ENCODE measurements around the gene PTX3.

The PTX3 gene

DNA sequence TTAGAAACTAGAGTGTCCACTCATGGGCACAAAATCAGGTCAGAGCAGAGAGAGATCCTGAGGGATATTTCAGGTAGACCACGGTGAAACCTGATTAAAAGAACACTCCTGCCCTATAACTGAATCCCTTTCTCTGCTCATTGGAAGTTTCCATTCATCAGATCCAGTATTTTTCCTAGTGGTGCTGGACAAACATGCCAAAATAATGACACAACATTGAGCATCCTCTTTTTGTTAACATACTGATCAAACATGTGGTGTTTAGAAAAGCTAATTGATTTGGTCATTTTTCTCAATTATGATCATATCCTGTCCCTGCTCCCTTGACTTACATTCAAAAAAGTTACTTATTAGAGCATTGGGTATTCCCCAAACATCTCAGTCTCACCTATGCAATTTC lies 27.2 kb downstream of the PTX3 start:
- Histone ChIP-seq H2AFZ (ENCODE audit: low read depth, low read length, severe bottlenecking) (no peak overlapping the region), H4K20me1 (ENCODE audit: low read depth, low read length) (no peaks in the 10 kb centered on the region), H3K9ac (ENCODE audit: low read length) (no peak overlapping the region), H3F3A (ENCODE audit: insufficient read depth) (no peaks in the 10 kb centered on the region), H3K4me2 (ENCODE audit: low read depth, low read length, poor library complexity, severe bottlenecking) (no peak overlapping the region), H3K4me3 (ENCODE audit: insufficient read depth, low read length, poor library complexity, severe bottlenecking) (no peak overlapping the region), H3K9me3 (ENCODE audit: insufficient read depth, low read length) (no peaks in the 10 kb centered on the region), H3K27ac (ENCODE audit: low read depth, low read length) (no peak overlapping the region), H3K9me2 (replicated peaks; ENCODE audit: insufficient read depth, low read length) (no peaks in the 10 kb centered on the region), H3K79me2 (ENCODE audit: insufficient read depth, low read length) (no peaks in the 10 kb centered on the region), H3K36me3 (ENCODE audit: low read length) (no peaks in the 10 kb centered on the region), H3K27me3 (ENCODE audit: low read length) (no peaks in the 10 kb centered on the region)
- TF ChIP-seq, protein P1, sequence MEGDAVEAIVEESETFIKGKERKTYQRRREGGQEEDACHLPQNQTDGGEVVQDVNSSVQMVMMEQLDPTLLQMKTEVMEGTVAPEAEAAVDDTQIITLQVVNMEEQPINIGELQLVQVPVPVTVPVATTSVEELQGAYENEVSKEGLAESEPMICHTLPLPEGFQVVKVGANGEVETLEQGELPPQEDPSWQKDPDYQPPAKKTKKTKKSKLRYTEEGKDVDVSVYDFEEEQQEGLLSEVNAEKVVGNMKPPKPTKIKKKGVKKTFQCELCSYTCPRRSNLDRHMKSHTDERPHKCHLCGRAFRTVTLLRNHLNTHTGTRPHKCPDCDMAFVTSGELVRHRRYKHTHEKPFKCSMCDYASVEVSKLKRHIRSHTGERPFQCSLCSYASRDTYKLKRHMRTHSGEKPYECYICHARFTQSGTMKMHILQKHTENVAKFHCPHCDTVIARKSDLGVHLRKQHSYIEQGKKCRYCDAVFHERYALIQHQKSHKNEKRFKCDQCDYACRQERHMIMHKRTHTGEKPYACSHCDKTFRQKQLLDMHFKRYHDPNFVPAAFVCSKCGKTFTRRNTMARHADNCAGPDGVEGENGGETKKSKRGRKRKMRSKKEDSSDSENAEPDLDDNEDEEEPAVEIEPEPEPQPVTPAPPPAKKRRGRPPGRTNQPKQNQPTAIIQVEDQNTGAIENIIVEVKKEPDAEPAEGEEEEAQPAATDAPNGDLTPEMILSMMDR (IDR thresholded peaks at IDR 0.05; ENCODE audit: insufficient read depth, low read length, poor library complexity, severe bottlenecking) = no peak
- TF ChIP-seq EZH2phosphoT487 (conservative IDR thresholded peaks at IDR 0.05; ENCODE audit: low read length) = no peak

DNA sequence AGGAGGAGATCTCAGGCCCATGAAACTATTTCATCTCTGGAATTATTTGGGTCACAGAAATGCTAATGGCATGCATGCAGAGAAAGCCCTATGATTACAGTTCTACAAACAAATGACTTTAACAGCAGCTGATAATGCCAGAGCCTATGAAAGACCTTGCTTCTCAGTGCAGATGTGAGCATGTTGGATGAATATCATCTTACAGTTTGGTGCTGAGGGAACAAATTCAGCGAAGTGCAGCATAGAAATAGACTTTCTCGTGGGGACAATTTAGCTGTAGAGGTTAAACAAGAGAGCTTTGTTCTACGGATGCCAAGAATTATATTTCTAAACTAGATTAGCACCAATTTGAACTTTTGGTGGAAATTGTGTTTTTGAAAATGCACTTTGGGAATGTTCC lies 27.7 kb downstream of the PTX3 start:
- no peak overlapping the region for H3K9ac ChIP-seq (ENCODE audit: low read length)
- no peaks in the 10 kb centered on the region for H3K9me2 ChIP-seq (replicated peaks; ENCODE audit: insufficient read depth, low read length)
- H4K20me1 ChIP-seq (ENCODE audit: low read depth, low read length) = no peaks in the 10 kb centered on the region
- H3K4me2 ChIP-seq (ENCODE audit: low read depth, low read length, poor library complexity, severe bottlenecking) = no peak overlapping the region
- no peak overlapping the region for H2AFZ ChIP-seq (ENCODE audit: low read depth, low read length, severe bottlenecking)
- H3K27me3 ChIP-seq (ENCODE audit: low read length) = no peaks in the 10 kb centered on the region
- no peak for TF ChIP-seq EZH2phosphoT487 (conservative IDR thresholded peaks at IDR 0.05; ENCODE audit: low read length)
- TF ChIP-seq, protein P1 (IDR thresholded peaks at IDR 0.05; ENCODE audit: insufficient read depth, low read length, poor library complexity, severe bottlenecking) = no peak
- no peaks in the 10 kb centered on the region for H3K9me3 ChIP-seq (ENCODE audit: insufficient read depth, low read length)
- no peak overlapping the region for H3K27ac ChIP-seq (ENCODE audit: low read depth, low read length)
- H3K36me3 ChIP-seq (ENCODE audit: low read length) = no peaks in the 10 kb centered on the region
- no peak overlapping the region for H3K4me3 ChIP-seq (ENCODE audit: insufficient read depth, low read length, poor library complexity, severe bottlenecking)
- H3F3A ChIP-seq (ENCODE audit: insufficient read depth) = no peaks in the 10 kb centered on the region
- no peaks in the 10 kb centered on the region for H3K79me2 ChIP-seq (ENCODE audit: insufficient read depth, low read length)

DNA sequence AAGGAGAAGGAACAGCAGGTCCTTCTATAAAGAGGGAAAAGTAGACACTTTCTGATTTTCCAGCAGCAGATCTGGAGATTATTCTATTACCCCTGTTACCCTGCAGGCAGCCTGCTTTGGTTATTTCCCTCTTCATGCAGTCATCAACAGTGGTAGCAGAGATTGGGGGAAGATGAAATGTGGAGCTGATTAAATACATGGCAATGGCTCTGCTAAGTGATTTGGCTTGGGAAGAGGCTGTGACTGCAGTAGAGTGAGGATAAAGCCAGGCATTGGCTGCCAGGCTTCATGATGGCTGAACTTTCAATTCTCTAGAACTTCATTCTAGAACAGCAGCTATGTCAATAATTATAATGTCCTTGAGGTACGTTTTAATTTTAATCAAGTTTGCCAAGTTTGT lies 29.1 kb downstream of the PTX3 start:
- no peak overlapping the region for H3K27ac ChIP-seq (ENCODE audit: low read depth, low read length)
- no peak for TF ChIP-seq EZH2phosphoT487 (conservative IDR thresholded peaks at IDR 0.05; ENCODE audit: low read length)
- TF ChIP-seq, protein P1 (IDR thresholded peaks at IDR 0.05; ENCODE audit: insufficient read depth, low read length, poor library complexity, severe bottlenecking) = no peak
- H3K9ac ChIP-seq (ENCODE audit: low read length) = no peak overlapping the region
- H4K20me1 ChIP-seq (ENCODE audit: low read depth, low read length) = no peaks in the 10 kb centered on the region
- no peak overlapping the region for H3K4me2 ChIP-seq (ENCODE audit: low read depth, low read length, poor library complexity, severe bottlenecking)
- H3K27me3 ChIP-seq (ENCODE audit: low read length) = no peaks in the 10 kb centered on the region
- H3F3A ChIP-seq (ENCODE audit: insufficient read depth) = no peaks in the 10 kb centered on the region
- no peaks in the 10 kb centered on the region for H3K9me2 ChIP-seq (replicated peaks; ENCODE audit: insufficient read depth, low read length)
- H3K79me2 ChIP-seq (ENCODE audit: insufficient read depth, low read length) = no peaks in the 10 kb centered on the region
- no peak overlapping the region for H3K4me3 ChIP-seq (ENCODE audit: insufficient read depth, low read length, poor library complexity, severe bottlenecking)
- H2AFZ ChIP-seq (ENCODE audit: low read depth, low read length, severe bottlenecking) = no peak overlapping the region
- H3K36me3 ChIP-seq (ENCODE audit: low read length) = no peaks in the 10 kb centered on the region
- H3K9me3 ChIP-seq (ENCODE audit: insufficient read depth, low read length) = no peaks in the 10 kb centered on the region

Measured in SU-DHL-6 (cell line).